ENCODE measurements around the gene NFKBIE. TPM values are rescaled to one million over a fixed set of nuclear protein-coding genes. Genes with fewer than 3 reads are reported as not detected.
A peak's percentile ranks its signal among the peaks of the same experiment; 100 is the strongest.

The NFKBIE gene
- total RNA-seq, 1 donor from 2014 or later: 11.1 TPM

GRCh38 chr6:44237021-44237812, 28.1 kb downstream of the NFKBIE start:
- TF ChIP-seq CTCF (IDR thresholded peaks at IDR 0.05): no peak
- peaks cover 19% of the 10 kb centered on the region for H3K36me3 Mint-ChIP-seq (ENCODE audit: unreplicated experiment)
- DNase-seq (ENCODE audit: extremely low spot score, unreplicated experiment): peak; percentile 95
- H3K4me3 Mint-ChIP-seq (ENCODE audit: unreplicated experiment): peak overlapping the region; percentile 86
- no peaks in the 10 kb centered on the region for H3K9me3 Mint-ChIP-seq (ENCODE audit: unreplicated experiment)
- peaks cover 53% of the 10 kb centered on the region for H3K4me1 Mint-ChIP-seq (ENCODE audit: unreplicated experiment)
- H3K27me3 Mint-ChIP-seq (ENCODE audit: unreplicated experiment): no peaks in the 10 kb centered on the region
- peak overlapping the region; percentile 97 for H3K27ac Mint-ChIP-seq (ENCODE audit: unreplicated experiment)

GRCh38 chr6:44235891-44236516, 29.3 kb downstream of the NFKBIE start:
- H3K36me3 Mint-ChIP-seq (ENCODE audit: unreplicated experiment): peaks cover 26% of the 10 kb centered on the region
- H3K4me3 Mint-ChIP-seq (ENCODE audit: unreplicated experiment): no peak overlapping the region
- H3K27ac Mint-ChIP-seq (ENCODE audit: unreplicated experiment): peak overlapping the region; percentile 38
- no peak for DNase-seq (ENCODE audit: extremely low spot score, unreplicated experiment)
- peaks cover 56% of the 10 kb centered on the region for H3K4me1 Mint-ChIP-seq (ENCODE audit: unreplicated experiment)
- no peak for TF ChIP-seq CTCF (IDR thresholded peaks at IDR 0.05)
- H3K27me3 Mint-ChIP-seq (ENCODE audit: unreplicated experiment): no peaks in the 10 kb centered on the region
- H3K9me3 Mint-ChIP-seq (ENCODE audit: unreplicated experiment): no peaks in the 10 kb centered on the region

DNA sequence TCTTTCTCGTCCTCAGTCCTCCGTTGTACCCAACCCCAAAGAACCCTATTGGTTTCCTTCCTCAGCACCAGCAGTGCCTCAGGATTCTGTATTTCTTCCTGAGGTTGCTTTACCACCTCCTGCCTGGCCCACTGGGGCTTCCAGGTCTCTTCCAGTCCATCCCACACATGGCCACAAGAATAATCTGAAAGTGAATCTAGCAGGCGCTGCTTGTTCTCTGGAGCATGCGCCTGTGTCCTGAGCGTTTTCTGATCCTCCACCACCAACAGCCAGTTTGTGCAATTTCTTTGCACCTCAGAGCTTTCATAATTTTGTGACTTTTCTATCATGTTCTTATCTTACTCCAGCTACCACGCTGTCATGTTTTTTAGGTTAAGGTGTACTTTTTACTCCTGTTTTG, 30.1 kb downstream of the NFKBIE start:
- H3K4me3 Mint-ChIP-seq (ENCODE audit: unreplicated experiment): no peak overlapping the region
- DNase-seq (ENCODE audit: extremely low spot score, unreplicated experiment): no peak
- TF ChIP-seq CTCF (IDR thresholded peaks at IDR 0.05): no peak
- peaks cover 58% of the 10 kb centered on the region for H3K4me1 Mint-ChIP-seq (ENCODE audit: unreplicated experiment)
- H3K27me3 Mint-ChIP-seq (ENCODE audit: unreplicated experiment): no peaks in the 10 kb centered on the region
- H3K9me3 Mint-ChIP-seq (ENCODE audit: unreplicated experiment): no peaks in the 10 kb centered on the region
- H3K36me3 Mint-ChIP-seq (ENCODE audit: unreplicated experiment): peaks cover 33% of the 10 kb centered on the region
- peak overlapping the region; percentile 83 for H3K27ac Mint-ChIP-seq (ENCODE audit: unreplicated experiment)

- H3K27me3 Mint-ChIP-seq (ENCODE audit: unreplicated experiment): no peaks in the 10 kb centered on the region
- peak; percentile 70 for TF ChIP-seq CTCF (IDR thresholded peaks at IDR 0.05)
- peak overlapping the region; percentile 83 for H3K27ac Mint-ChIP-seq (ENCODE audit: unreplicated experiment)
- no peak for DNase-seq (ENCODE audit: extremely low spot score, unreplicated experiment)
- no peaks in the 10 kb centered on the region for H3K9me3 Mint-ChIP-seq (ENCODE audit: unreplicated experiment)
- H3K4me3 Mint-ChIP-seq (ENCODE audit: unreplicated experiment): no peak overlapping the region
- H3K4me1 Mint-ChIP-seq (ENCODE audit: unreplicated experiment): peaks cover 60% of the 10 kb centered on the region
- peaks cover 34% of the 10 kb centered on the region for H3K36me3 Mint-ChIP-seq (ENCODE audit: unreplicated experiment)
Measured at GRCh38 chr6:44234101-44235025, 31.0 kb downstream of the NFKBIE start.

Measured in osteocyte (in vitro differentiated cells).